WTC11 (cell line): ENCODE results near the gene SHISA6.

Source experiments
- ATF3 ChIP-seq: sonication (generic); formaldehyde crosslinking; conservative IDR thresholded peaks from 2 replicates; pipeline ENCODE4 v1.8.1; 2022; ENCODE audit warnings: mild to moderate bottlenecking, missing genetic modification reagents
- JUN ChIP-seq: sonication (generic); formaldehyde crosslinking; IDR thresholded peaks from 2 replicates; pipeline ENCODE4 v1.8.0; 2023; ENCODE audit warnings: mild to moderate bottlenecking, missing genetic modification reagents
- TF ChIP-seq, protein P1 (sequence below): fragments of 200-600 bp; IDR thresholded peaks from 2 replicates; pipeline ENCODE4 v1.8.0; 2022; ENCODE audit warnings: antibody characterized with exemption
- TF ChIP-seq, protein P2 (sequence below): sonication (generic); formaldehyde crosslinking; IDR thresholded peaks from 2 replicates; pipeline ENCODE4 v1.8.1; 2022; ENCODE audit warnings: missing genetic modification reagents, borderline replicate concordance

- TF ChIP-seq, protein P1, sequence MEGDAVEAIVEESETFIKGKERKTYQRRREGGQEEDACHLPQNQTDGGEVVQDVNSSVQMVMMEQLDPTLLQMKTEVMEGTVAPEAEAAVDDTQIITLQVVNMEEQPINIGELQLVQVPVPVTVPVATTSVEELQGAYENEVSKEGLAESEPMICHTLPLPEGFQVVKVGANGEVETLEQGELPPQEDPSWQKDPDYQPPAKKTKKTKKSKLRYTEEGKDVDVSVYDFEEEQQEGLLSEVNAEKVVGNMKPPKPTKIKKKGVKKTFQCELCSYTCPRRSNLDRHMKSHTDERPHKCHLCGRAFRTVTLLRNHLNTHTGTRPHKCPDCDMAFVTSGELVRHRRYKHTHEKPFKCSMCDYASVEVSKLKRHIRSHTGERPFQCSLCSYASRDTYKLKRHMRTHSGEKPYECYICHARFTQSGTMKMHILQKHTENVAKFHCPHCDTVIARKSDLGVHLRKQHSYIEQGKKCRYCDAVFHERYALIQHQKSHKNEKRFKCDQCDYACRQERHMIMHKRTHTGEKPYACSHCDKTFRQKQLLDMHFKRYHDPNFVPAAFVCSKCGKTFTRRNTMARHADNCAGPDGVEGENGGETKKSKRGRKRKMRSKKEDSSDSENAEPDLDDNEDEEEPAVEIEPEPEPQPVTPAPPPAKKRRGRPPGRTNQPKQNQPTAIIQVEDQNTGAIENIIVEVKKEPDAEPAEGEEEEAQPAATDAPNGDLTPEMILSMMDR = no peak
- no peak for TF ChIP-seq ATF3 (CRISPR knock-in tag)
- no peak for TF ChIP-seq JUN (CRISPR knock-in tag)
- TF ChIP-seq, protein P2, sequence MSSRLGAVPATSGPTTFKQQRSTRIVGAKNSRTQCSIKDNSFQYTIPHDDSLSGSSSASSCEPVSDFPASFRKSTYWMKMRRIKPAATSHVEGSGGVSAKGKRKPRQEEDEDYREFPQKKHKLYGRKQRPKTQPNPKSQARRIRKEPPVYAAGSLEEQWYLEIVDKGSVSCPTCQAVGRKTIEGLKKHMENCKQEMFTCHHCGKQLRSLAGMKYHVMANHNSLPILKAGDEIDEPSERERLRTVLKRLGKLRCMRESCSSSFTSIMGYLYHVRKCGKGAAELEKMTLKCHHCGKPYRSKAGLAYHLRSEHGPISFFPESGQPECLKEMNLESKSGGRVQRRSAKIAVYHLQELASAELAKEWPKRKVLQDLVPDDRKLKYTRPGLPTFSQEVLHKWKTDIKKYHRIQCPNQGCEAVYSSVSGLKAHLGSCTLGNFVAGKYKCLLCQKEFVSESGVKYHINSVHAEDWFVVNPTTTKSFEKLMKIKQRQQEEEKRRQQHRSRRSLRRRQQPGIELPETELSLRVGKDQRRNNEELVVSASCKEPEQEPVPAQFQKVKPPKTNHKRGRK (CRISPR knock-in tag) = no peak
These were observed 67.5 kb downstream of the SHISA6 start for GRCh38 chr17:11308531-11308930.
